Measurements from ENCODE around the gene PWWP2B.

DNA sequence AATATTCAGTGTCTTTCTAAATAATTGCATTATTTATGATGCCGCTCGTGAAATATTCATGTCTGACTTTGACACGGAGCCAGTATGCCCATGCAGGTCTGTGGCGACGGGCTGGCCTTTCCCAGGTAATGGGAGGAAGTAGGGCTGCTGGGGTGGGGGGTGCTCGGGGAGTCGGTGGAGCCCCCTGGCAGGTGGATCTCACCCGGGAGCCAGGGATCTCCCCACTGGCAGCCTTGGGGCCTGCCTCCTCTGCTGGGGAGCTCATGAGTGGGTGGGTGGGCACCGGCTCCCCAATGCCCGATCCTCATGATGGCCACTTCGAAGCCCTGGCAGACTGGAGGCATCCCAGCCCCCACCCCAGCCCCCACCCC lies 52.8 kb downstream of the PWWP2B start:
- TF ChIP-seq, protein P1, sequence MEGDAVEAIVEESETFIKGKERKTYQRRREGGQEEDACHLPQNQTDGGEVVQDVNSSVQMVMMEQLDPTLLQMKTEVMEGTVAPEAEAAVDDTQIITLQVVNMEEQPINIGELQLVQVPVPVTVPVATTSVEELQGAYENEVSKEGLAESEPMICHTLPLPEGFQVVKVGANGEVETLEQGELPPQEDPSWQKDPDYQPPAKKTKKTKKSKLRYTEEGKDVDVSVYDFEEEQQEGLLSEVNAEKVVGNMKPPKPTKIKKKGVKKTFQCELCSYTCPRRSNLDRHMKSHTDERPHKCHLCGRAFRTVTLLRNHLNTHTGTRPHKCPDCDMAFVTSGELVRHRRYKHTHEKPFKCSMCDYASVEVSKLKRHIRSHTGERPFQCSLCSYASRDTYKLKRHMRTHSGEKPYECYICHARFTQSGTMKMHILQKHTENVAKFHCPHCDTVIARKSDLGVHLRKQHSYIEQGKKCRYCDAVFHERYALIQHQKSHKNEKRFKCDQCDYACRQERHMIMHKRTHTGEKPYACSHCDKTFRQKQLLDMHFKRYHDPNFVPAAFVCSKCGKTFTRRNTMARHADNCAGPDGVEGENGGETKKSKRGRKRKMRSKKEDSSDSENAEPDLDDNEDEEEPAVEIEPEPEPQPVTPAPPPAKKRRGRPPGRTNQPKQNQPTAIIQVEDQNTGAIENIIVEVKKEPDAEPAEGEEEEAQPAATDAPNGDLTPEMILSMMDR (IDR thresholded peaks at IDR 0.05) = no peak
- TF ChIP-seq POLR2AphosphoS5 (IDR thresholded peaks at IDR 0.05; ENCODE audit: low read depth, low read length) (no peak), SIN3A (IDR thresholded peaks at IDR 0.05; ENCODE audit: borderline replicate concordance, insufficient read depth, low read depth, low read length) (no peak)
- TF ChIP-seq, protein P2, sequence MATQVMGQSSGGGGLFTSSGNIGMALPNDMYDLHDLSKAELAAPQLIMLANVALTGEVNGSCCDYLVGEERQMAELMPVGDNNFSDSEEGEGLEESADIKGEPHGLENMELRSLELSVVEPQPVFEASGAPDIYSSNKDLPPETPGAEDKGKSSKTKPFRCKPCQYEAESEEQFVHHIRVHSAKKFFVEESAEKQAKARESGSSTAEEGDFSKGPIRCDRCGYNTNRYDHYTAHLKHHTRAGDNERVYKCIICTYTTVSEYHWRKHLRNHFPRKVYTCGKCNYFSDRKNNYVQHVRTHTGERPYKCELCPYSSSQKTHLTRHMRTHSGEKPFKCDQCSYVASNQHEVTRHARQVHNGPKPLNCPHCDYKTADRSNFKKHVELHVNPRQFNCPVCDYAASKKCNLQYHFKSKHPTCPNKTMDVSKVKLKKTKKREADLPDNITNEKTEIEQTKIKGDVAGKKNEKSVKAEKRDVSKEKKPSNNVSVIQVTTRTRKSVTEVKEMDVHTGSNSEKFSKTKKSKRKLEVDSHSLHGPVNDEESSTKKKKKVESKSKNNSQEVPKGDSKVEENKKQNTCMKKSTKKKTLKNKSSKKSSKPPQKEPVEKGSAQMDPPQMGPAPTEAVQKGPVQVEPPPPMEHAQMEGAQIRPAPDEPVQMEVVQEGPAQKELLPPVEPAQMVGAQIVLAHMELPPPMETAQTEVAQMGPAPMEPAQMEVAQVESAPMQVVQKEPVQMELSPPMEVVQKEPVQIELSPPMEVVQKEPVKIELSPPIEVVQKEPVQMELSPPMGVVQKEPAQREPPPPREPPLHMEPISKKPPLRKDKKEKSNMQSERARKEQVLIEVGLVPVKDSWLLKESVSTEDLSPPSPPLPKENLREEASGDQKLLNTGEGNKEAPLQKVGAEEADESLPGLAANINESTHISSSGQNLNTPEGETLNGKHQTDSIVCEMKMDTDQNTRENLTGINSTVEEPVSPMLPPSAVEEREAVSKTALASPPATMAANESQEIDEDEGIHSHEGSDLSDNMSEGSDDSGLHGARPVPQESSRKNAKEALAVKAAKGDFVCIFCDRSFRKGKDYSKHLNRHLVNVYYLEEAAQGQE (IDR thresholded peaks at IDR 0.05; ENCODE audit: insufficient read depth in 1 of 2, low read depth in 2 of 2, low read length in 1 of 2) = no peak

All from Panc1 (cell line).